ENCODE results near the gene MIOS.

GRCh38 chr7:7563269-7563668, 3.4 kb upstream of the MIOS start:
- TF ChIP-seq ATF3 (IDR thresholded peaks at IDR 0.05; ENCODE audit: insufficient read depth, low read depth, low read length) (no peak), RAD21 (IDR thresholded peaks at IDR 0.05 in 1 of 2, conservative IDR thresholded peaks at IDR 0.05 in 1 of 2; ENCODE audit: low read depth in 2 of 2, low read length in 2 of 2) (no peak), CTCF (IDR thresholded peaks at IDR 0.05; ENCODE audit: control extremely low read depth in 1 of 3, insufficient read depth in 1 of 3, low read depth in 1 of 3, low read length in 3 of 3) (no peak), USF2 (IDR thresholded peaks at IDR 0.05; ENCODE audit: low read length) (no peak), E2F6 (IDR thresholded peaks at IDR 0.05) (no peak), EP300 (IDR thresholded peaks at IDR 0.05; ENCODE audit: borderline replicate concordance in 1 of 2, low read depth in 2 of 2, low read length in 2 of 2) (no peak), YY1 (IDR thresholded peaks at IDR 0.05; ENCODE audit: low read depth, low read length) (no peak), CEBPB (IDR thresholded peaks at IDR 0.05; ENCODE audit: low read depth, low read length) (no peak), ZNF274 (IDR thresholded peaks at IDR 0.05; ENCODE audit: borderline replicate concordance, extremely low read depth, low read length) (no peak), MAX (IDR thresholded peaks at IDR 0.05) (no peak), POLR2A (IDR thresholded peaks at IDR 0.05; ENCODE audit: control extremely low read depth in 1 of 2, low read depth in 2 of 2, low read length in 2 of 2) (no peak)

Measured in H1 (cell line).